Stimulated activated CD8-positive, alpha-beta memory T cell treated with anti-CD3 and anti-CD28 coated beads, Interleukin-2, amount 100 ng/mL, for 48 hours (primary cell): Measurements from ENCODE around the gene SIGLEC1.

Source experiments
- DNase-seq, 2 donors: peaks; one replicate each; pipeline ENCODE4 v3.0.0-alpha.2; 2020; ENCODE audit warnings: low read depth in 2 of 2

The SIGLEC1 gene

DNA sequence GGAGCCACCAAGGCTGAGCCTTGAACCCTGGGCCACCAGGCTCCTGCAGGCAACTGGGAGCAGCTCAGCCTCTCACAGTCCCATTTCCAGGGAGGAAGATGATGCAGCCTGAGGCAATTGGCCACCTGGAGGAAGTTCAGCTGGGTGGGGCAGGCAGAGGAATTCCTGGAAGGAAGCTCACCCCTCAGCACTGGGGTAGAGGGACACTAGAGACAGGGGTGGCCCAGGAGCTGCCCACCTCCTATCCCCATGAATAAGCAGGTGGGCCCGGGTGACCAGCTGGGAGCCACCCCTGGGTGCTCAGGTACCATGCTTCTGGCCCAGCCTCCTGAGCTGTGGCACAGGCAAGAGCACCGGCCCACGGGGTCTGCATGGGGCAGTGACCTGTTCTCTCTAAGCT, 16.5 kb upstream of the SIGLEC1 start:
- DNase-seq: no peak

DNA sequence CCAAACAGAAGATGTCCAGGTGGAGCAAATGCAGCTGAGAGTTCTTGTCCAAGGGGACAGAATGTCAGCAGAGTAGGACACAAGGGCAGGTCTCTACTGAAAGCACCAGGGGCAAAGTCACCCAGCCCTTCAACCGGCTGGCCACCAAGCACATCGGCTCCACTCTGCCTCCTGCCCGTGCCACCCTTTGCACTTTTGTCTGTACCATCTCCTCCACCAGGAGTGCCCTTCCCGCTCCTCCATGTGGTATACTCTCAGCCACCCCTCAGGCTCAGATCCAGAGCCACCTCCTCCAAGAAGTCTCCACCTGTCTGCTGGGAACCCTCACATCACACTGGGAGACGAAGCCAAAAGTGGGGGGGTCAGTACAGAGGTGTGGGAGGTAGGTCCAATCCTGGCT, 16.0 kb upstream of the SIGLEC1 start:
- no peak for DNase-seq

DNA sequence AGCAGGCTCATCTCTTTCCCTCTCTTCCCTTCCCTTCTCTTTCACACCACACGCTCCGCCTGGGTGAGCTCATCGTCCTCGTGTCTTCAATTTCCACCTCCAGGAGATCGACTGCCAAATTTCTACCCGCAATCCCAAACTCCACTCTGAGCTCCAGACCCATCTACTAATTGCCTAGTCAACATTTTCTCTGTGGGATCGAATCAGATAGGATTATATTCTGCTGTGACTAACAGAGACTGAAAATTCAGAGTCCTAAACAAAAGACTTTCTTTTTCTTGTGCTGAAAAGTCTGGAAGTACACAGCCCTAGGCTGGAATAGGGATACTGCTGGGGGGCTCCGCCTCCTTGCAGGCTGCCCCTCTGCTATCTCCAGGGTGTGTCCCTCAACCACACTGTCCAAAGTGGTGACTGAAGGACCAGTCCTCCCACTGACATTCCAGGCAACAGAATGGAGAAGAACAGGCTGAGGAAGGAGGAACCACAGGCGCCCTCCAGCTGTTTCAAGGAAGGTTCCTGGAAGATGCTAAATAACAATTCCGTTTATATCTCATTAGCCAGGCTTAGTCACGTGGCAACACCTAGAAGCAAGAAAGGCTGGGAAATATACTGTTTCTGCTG, 15.1 kb upstream of the SIGLEC1 start:
- DNase-seq: no peak

DNA sequence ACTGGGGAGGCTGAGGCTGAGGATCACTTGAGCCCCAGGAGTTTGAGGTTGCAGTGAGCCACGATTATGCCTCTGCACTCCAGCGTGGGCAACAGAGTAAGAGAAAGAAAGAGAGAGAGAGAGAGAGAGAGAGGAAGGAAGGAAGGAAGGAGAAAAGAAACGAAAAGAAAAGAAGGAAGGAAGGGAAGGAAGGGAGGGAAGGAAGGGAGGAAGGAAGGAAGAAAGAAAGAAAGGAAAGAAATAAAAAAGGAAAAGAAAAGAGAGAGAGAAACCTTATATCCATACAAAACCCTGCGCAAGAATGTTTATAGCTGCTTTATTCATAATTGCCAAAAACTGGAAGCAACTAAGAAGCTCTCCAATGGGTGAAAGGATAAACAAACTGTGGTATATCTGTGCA, 12.0 kb upstream of the SIGLEC1 start:
- DNase-seq: no peak

DNA sequence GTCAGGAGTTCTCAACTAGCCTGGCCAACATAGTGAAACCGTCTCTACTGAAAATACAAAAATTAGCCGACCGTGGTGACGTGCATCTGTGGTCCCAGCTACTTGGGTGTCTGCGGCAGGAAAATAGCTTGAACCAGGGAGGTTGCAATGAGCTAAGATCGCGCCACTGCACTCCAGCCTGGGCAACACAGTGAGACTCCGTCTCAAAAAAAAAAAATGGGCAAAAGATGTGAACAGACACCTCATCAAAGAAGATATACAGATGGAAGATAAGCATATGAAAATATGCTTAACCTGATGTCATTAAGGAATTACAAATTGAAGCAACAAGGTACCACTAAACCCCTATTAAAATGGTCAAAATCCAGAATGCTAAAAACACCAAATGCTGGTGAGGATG, 10.9 kb upstream of the SIGLEC1 start:
- no peak for DNase-seq

DNA sequence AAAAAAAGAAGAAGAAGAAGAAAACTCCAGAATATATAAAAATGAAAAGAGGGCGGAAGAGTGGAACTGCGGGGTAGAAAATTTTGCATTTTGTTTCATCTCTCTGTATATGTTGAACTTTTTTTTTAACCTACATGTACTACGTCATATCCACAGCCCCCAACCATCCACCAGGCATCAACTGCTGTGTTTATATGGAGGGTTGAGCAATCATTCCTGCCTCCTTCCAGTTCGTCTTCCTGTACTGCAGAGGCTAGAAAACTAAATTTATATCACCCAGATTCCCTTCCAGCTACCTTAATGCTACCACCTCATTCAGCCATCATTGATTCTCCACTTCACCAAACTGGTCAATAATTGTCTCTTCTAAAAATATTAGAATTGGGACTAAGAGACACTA, 9.5 kb upstream of the SIGLEC1 start:
- no peak for DNase-seq

DNA sequence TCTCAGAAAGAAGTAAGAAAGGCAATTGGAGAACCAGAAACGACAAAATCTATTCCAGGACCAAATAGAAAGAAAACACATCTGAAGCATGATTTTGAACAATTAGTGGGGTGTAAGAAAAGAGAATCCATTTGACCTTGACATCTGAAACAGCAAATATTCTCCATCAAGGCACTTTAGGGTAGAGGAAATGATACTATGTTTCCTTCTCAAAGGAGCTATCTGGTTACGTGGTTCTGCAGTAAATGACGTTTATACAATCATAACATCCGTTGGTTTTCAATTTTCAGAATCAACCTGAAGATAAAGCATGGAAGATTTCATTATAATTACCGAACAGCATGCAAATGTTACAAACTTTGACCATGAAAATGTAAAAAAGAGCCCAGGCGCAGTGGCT, 8.2 kb upstream of the SIGLEC1 start:
- DNase-seq: no peak

DNA sequence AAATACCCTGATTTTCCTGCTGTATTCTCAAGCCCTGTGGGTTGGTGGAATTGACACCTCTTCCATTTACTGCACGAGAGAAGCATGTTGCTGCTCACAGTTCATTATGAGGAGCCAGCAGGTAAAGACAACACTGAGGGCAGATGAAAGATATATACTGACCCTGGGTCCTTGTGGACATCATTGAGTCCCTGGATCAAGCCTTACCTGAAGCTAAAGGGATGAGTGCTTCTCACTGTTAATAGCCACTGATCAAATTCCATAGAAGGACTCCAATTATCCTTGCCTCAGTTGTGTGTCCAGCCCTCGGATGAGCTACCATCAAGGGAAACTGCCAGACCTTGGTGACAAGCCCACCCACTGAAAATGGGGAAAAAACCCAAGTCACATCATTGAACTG, 7.7 kb upstream of the SIGLEC1 start:
- no peak for DNase-seq

DNA sequence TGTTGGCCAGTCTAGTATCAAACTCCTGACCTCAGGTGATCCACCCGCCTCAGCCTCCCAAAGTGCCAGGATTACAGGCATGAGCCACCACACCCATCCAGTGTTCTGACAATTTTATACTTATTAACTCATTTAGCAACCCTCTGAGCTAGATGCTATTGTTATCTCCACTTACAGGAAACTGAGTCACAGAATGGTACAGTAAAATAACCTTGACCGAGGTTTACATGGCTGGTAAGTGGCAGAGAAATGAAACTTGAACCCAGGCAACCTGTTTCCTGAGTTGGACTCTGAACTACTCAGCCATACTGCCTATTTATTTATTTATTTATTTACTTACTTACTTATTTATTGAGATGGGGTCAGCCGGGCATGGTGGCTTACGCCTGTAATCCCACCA, 6.6 kb upstream of the SIGLEC1 start:
- DNase-seq: no peak

DNA sequence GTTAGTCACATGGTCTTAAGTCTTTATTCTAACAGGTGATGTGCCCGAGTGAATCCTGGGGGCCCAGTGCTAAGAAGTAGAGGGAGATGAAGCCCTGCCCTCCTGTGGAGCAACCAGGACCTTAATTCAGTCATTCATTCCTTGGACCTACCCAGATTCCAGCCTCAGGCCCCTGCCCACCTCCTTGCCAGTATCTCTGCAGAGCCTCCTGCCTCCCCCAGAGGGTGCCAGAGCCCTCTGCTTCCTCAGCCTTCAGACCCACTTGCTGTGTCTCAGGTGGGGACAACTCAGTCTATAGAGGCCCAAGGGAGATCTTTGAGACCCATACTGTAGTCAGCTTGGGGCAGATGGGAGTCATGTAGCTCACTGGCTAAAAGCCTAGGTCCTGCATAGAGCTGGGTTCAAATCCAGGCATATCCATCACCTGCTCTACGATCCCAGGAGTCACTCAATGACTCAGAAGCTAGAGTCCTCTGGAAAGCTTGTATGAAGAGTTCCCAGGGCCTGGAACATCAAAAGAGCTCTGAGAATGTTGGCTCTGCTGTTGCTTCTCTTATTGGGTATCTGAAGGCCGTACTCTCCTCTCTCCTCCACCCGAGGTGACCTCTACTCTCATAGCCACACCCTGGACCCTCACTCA, 3.9 kb upstream of the SIGLEC1 start:
- DNase-seq: peak in 1 of 2 donors; percentile 19

DNA sequence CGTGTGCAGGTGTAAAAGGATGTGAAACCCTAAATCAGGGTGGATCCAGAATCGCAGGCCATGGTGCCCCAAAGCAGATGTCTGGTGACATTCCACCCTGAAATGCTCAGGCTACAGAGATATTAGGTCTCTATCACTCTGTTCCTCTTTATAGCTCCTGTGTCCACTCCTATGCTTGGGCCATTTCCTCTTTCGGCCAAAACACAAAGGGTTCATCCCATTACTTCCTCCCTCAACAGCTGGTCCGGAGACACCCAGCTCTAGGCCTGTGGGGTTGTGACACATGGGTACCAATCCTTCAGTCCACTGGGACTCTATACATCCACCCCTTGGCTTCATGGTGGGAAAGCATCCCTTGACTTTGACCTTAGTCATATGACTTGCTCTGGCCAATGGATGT, 1.7 kb upstream of the SIGLEC1 start:
- DNase-seq: no peak

DNA sequence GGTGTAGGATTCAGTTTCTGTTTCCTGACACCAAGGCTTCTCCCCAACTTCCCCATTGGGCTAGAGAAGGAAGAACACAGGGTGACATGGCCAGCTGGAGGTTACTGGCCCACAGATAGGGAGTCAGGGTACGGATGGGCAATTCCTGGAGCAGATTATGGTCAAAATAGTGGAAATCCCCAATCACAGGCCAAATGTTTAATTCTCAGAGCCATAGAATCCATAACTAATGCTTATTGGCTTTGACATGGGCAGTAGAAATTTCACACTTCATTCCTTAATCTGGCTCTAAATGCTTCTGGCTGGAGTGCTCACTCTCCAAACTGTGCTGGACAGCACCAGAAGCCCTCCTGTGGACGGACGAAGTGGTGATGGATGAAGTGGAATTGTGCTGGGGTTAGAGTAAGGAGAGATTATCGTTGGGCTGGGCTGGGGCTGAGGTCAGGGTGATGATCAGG, 887 bp downstream of the SIGLEC1 start:
- DNase-seq: no peak

DNA sequence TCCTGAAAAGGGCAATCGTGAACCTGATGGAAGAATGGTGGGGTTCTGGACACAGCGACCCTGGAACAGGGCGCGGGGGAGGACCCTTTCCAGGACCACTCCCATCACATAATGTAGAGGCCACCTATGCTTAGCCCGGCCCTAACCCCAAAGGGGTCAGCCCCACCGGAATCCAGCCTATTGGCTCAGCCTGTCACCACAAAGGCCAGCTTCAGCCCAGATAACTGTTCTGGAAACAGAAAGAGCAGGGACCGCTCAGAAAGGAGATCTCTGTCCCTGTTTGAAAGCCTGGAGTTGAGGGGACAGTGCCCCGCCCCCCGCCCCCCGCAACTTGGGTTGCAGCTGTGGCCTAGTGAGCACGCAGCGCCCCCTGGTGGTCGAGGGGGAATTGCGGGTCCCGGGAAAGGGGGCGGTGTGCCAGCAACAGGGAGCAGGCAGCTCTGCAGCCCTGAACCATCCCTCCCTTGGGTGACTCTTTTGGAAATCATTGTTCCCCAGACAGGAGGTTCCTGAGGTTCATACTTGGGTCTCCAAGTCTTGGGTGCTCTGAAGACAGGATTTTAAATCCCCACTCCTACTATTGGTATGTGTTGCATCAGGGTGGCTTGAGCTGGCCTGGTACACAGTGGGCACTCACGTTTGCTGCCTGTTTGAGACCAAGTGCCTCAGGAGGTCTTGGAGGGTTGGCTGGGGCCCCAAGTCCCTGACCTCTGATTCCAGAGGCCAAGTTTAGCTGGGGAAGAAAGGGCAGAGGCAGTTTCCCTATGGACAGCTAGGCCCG, 1.5 kb downstream of the SIGLEC1 start:
- peak; percentile 72 to 75 for DNase-seq

DNA sequence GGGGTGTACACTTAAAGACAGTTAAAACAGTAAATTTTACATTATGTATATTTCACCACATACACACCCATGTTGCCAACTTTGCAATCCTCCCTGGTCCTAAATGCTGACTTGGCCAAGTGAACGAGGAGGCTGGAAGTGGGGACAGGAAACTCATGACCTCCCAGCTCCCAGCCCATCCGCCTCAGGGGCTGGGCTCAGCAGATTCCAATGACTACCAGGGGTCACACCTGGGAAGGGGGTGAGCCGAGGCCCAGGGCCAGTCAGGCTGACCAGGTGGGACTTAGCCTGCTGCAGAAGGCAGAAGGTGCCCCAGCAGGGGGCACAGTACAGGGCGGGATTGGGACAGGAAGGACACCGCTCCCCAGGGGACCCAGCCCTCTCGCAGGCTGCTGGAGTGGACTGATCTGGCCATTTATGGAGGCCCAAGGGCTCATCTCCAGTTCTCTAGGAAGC, 2.4 kb downstream of the SIGLEC1 start:
- no peak for DNase-seq

DNA sequence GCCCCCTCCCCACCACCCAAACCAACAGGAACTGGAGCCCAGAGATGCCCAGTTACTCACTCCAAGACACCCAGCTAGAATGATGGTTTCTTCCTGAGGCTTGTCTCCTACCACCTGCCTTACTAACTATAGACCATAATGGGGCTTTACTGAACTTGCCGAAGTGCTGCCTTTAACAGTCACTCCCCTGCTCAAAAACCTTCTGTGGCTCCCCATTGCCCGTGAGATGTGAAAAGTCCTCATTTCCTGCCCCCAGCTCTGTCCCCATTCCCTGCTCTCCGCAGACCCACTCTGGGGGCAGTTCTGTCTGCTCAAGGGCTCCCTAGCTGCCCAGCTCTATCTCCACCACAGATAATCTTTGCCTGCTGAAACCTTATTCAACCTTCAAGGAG, 4.9 kb downstream of the SIGLEC1 start:
- no peak for DNase-seq

DNA sequence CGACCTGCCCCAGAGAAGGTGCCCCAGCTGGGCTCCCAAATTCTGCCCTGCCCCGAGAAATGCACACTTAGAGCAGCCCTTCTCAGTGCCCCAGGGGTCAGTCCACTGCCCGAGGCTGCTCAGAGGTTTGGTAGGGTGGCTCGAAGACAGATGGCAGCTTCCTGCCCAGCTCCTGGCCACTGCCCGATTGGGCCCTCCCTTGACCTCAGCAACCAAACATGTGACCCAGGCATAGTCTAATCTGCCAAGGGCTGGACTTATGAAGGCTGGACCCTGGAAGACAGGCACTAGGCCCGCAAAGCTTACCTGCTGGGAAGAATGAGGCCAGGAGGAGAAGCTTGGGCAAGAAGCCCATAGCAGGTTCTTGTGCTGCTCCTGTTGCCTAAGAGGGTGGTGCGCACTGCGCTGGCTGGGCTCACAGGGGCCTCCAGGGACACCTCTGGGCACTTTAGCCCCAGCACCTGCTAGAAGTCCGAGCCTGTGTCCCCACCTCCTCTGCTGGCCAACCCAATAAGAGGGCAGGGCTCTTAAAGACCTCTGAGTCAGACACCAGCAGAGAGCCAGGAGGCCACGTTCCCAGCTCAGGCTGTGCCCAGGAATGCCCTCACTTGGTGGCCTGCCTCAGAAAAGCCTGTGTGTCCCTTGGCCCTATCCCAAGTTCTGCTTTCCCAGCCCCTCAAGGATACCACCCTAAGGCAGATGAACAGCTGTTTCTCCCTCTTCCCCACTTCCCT, 5.5 kb downstream of the SIGLEC1 start:
- DNase-seq: no peak

DNA sequence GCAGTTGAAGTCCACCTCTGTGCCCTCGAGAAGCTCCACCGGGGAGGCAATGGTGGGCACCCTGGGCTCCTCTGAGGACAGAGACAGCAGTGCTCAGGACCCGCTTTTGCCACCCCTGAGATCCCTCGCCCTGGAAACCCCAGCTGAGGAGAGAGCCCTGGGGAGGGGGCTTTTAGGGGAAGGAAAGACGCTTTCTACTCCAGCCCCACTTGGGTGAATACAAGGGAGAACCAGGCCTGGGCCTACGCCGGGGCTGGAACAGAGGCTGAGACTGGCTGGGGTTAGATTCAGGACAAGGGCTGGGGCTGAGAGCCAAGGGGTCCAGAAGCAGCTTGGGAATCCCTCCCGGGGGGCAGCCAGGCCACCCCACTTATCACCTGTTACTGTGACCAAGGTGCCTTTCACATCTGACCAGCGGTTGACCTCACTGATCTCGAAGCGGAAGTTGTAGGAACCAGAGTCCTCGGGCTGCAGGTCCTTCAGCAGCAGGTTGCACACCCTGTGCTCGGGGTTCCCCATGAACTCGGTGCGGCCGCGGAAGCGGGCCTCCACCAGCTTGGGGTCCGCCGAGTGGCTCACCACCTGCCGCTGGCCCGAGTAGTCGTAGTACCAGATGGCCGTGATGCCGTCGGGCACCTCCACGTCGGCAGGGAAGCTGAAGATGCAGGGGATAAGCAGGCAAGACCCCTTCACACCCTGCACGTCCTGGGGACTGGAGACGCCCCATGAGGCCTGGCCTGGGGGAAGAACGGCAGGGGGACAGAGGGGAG, 6.2 kb downstream of the SIGLEC1 start:
- no peak for DNase-seq

DNA sequence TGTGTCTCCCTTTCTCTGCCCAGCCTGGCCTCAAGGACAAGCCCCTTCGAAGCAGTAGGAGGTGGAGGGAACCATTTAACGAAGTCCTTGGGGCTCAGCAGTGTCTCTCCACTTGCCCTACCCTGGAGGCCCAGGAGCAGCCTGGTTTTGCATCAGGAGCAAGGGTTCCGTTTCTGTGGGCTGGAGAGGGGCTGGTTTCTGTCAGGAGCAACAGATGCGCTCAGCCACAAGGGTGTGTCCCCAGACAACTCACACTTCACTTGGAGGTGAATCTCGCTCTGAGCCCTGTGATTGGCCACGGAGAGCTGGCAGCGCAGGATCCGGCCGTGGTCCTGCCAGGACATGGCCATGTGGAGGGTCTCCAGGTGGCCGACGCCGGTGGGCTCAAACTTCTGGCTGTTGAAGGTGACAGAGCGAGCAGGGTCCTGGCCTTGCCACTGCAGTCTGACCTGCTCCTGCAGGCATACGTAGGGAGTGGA, 6.9 kb downstream of the SIGLEC1 start:
- DNase-seq: no peak

DNA sequence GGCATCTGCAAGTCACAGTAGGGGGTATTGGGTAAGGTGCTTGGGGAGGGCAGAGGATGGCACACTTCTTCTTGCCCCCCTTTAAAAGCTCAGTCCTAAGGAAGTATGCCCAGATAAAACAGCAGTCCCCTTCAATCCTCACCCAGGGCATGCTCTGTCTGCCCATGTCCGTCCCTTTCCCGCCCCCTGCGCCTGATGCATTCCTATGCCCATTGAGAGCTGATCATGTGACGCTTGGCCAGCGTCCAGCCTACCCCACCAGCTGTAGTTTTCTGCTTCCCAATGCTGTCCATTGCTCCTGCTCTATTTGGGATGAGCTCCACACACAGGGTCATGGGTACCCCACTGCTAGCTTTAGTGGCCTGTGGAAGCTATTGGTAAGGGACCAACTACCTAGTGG, 8.3 kb downstream of the SIGLEC1 start:
- DNase-seq: no peak

DNA sequence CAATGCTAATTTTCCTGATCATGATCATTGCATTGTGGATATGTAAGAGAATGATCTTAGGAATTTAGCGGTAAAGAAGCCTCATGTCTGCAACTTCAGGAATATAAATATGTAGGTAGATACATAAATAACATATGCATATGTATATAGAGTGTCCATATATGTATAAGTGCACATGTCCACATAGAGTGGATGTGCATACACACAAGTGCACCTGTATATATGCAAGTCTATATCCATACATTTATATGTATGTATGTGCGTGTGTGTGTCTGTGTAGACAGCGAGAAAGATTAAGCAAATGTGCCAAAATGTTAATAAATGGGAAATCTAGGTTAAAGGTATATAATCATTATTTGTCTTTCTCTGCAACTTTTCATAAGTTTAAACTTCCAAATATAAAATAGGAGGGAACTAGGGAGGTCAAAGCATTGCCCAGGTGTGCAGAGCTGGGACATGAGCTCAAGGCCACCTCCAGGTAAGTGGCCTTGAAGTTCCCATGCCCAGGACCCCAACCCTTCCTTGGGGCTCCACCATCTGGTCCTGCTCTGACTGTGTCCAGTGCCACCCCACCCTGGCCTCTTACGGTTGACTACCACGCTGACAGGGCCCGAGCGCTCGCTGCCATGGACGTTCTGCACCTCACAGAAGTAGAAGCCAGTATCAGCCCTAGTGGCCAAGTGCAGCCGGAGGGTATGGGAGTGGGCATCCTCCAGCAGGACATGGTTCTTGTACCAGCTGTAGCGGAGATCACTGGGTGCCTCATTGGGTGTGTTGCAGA, 9.6 kb downstream of the SIGLEC1 start:
- no peak for DNase-seq
